CD14-positive monocyte (primary cell): ENCODE data around the gene GNB4. TPM values are rescaled to one million over a fixed set of nuclear protein-coding genes. Genes with fewer than 3 reads are reported as not detected.

Source experiments
- DNase-seq, 3 donors: peaks; one replicate each; pipeline ENCODE4 v3.0.0-alpha.2; 2011 to 2022
- H2AFZ ChIP-seq: 2 replicates; pipeline ENCODE4 v1.6.0; 2012; ENCODE audit warnings: mild to moderate bottlenecking, low read depth, low read length, inconsistent platforms; ENCODE audit not compliant: insufficient read depth, poor library complexity, severe bottlenecking
- H3K27ac ChIP-seq, 2 donors: 1 replicate in 1 of 2; 2 replicates in 1 of 2; pipeline ENCODE4 v1.5.1; 2012 to 2013; ENCODE audit warnings: low read length in 2 of 2, control low read depth in 1 of 2, inconsistent platforms in 1 of 2, low read depth in 1 of 2, mild to moderate bottlenecking in 1 of 2
- H3K27me3 ChIP-seq, 2 donors: one replicate each; pipeline versions ENCODE4 v1.6.0 to v1.6.1; 2011 to 2013; ENCODE audit warnings: low read length in 2 of 2; ENCODE audit not compliant: control insufficient read depth in 2 of 2, insufficient read depth in 2 of 2
- H3K36me3 ChIP-seq, 2 donors: replicated peaks in 1 of 2; 1 replicate in 1 of 2; 2 replicates in 1 of 2; pipeline versions ENCODE4 v1.5.1 to v1.6.1; 2012 to 2013; ENCODE audit warnings: low read length in 2 of 2, control low read depth in 1 of 2, inconsistent platforms in 1 of 2, mild to moderate bottlenecking in 1 of 2; ENCODE audit not compliant: insufficient read depth in 2 of 2, control insufficient read depth in 1 of 2
- H3K4me1 ChIP-seq, 2 donors: 1 replicate in 1 of 2; 2 replicates in 1 of 2; pipeline versions ENCODE4 v1.5.1 to v1.6.1; 2012 to 2013; ENCODE audit warnings: low read length in 2 of 2, control low read depth in 1 of 2, inconsistent platforms in 1 of 2, mild to moderate bottlenecking in 1 of 2, moderate library complexity in 1 of 2; ENCODE audit not compliant: insufficient read depth in 2 of 2, control insufficient read depth in 1 of 2
- H3K4me2 ChIP-seq: replicated peaks from 2 replicates; pipeline ENCODE3; 2012; ENCODE audit warnings: low read length, moderate library complexity, mild to moderate bottlenecking; ENCODE audit not compliant: poor library complexity, severe bottlenecking; ENCODE audit errors: extremely low read depth
- H3K4me3 ChIP-seq, 3 experiments: fragments of 200-600 bp in 1 of 3; sonication (generic) in 1 of 3; replicated peaks in 1 of 3; 1 replicate in 2 of 3; 2 replicates in 1 of 3; pipeline ENCODE4 v1.5.1; 2011 to 2013; ENCODE audit warnings: low read length in 3 of 3, mild to moderate bottlenecking in 3 of 3, control low read depth in 2 of 3, low read depth in 2 of 3, inconsistent platforms in 1 of 3, moderate library complexity in 1 of 3
- H3K79me2 ChIP-seq: 2 replicates; pipeline ENCODE4 v1.6.0; 2012; ENCODE audit warnings: mild to moderate bottlenecking, control low read depth, inconsistent platforms, low read length, moderate library complexity; ENCODE audit not compliant: insufficient read depth
- H3K9ac ChIP-seq: 2 replicates; pipeline ENCODE4 v1.6.0; 2017; ENCODE audit warnings: low read length, mild to moderate bottlenecking; ENCODE audit not compliant: insufficient read depth, poor library complexity, severe bottlenecking
- H3K9me3 ChIP-seq, 2 donors: replicated peaks in 1 of 2; 1 replicate in 1 of 2; 2 replicates in 1 of 2; pipeline versions ENCODE4 v1.5.1 to v1.6.1; 2012 to 2013; ENCODE audit warnings: low read length in 2 of 2, control low read depth in 1 of 2; ENCODE audit not compliant: control insufficient read depth in 1 of 2, insufficient read depth in 1 of 2
- H4K20me1 ChIP-seq: 2 replicates; pipeline ENCODE4 v1.6.0; 2012; ENCODE audit warnings: mild to moderate bottlenecking, low read length, control low read depth, moderate library complexity; ENCODE audit not compliant: insufficient read depth
- H3K27ac Mint-ChIP-seq, 7 donors: one replicate each; pipeline ENCODE4 v1.8.0; 2020; ENCODE audit warnings: mild to moderate bottlenecking in 7 of 7, mixed read lengths in 7 of 7, moderate library complexity in 6 of 7, inconsistent platforms in 2 of 7
- H3K27me3 Mint-ChIP-seq, 3 donors: one replicate each; pipeline ENCODE4 v1.8.0; 2021 to 2022; ENCODE audit warnings: low read depth in 3 of 3, mild to moderate bottlenecking in 3 of 3, mixed read lengths in 3 of 3, moderate library complexity in 3 of 3, inconsistent platforms in 1 of 3
- H3K36me3 Mint-ChIP-seq, 2 donors: one replicate each; pipeline ENCODE4 v1.8.0; 2020; ENCODE audit warnings: mixed read lengths in 2 of 2, inconsistent platforms in 1 of 2, mild to moderate bottlenecking in 1 of 2
- H3K4me1 Mint-ChIP-seq: one replicate; pipeline ENCODE4 v1.8.0; 2020; ENCODE audit warnings: mild to moderate bottlenecking, mixed read lengths
- H3K4me3 Mint-ChIP-seq, 2 donors: one replicate each; pipeline ENCODE4 v1.8.0; 2020; ENCODE audit warnings: mild to moderate bottlenecking in 2 of 2, mixed read lengths in 2 of 2, moderate library complexity in 1 of 2
- H3K9me3 Mint-ChIP-seq, 7 donors: one replicate each; pipeline ENCODE4 v1.8.0; 2020 to 2022; ENCODE audit warnings: mixed read lengths in 7 of 7, mild to moderate bottlenecking in 6 of 7, moderate library complexity in 6 of 7, inconsistent platforms in 2 of 7
- CTCF ChIP-seq: fragments of 200-600 bp; IDR thresholded peaks from one replicate; pipeline ENCODE4 v1.8.0; 2022; ENCODE audit warnings: antibody characterized with exemption, mild to moderate bottlenecking
- WGBS: methylation state at CpG from one replicate; pipeline ENCODE4 v1.1.5; 2013; ENCODE audit warnings: missing lambda C conversion rate; ENCODE audit not compliant: insufficient coverage; 5-methylcytosine and 5-hydroxymethylcytosine counted together
- intact Hi-C, 2 donors: fragments of 100-400 bp; cut with micrococcal nuclease; formaldehyde crosslinking; loops; one replicate each; pipeline versions ENCODE4 v1.15.0 to v1.15.1; 2023
- polyA plus RNA-seq, 3 donors: library from polyadenylated mRNA; depleted of rRNA in 1 of 3; unstranded in 2 of 3; stranded (reverse) in 1 of 3; fragments of 300-500 nt in 2 of 3; fragments of >200 nt in 1 of 3; fragmentation: Illumina TruSeq in 2 of 3; gene quantifications; 1 replicate in 2 of 3; 2 replicates in 1 of 3; pipeline ENCODE4 v1.2.3, GENCODE V29; 2012 to 2021

GNB4 gene
- polyA plus RNA-seq, 3 donors, result 15.4 to 65.1 (median 63.5) TPM

DNA sequence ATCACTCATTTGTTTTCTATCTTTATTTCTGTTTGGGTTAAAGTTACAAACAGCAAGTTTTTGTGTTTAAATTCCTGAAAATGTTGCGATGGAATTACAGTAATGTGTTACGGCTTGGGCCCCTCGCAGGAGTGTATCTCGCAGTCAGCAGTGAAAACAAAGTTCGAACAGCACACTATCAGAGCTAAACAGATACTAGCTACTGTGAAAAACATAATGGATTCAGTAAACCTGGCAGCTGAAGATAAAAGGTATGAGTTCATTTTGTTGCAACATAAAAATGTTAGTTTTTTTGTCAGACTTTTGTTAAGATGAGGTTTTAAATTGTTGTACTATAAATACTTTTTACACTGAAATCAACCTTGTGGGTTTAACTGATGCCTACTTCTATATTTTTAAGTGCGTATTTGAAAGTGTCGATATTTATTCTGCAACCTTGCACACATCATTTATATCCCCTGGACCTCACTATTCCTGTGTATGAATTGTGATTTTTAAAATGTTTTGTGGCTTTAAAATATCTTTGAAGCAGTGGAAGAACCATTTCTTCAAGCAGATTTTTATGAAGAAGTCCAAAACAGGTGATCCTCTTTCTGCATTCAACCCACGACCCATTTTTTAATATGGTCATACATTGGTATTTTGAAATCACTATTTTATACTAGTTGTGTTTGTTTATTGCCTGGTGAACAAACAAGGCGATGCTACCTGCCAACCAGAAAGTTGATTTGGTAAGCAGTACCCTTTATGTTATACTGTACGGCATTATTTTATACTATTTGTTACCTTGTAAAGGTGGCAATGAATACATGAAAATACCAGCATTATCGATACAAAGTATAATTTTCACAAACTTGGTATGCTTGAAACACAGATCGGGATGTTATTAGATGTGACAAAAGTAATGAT is 75.9 kb downstream of the GNB4 start:
- H3K9ac ChIP-seq, result no peak overlapping the region
- Mint-ChIP-seq H3K27ac (no peak overlapping the region), H3K27me3 (peaks cover 0 to 2% (median 0%) of the 10 kb centered on the region in 3 donors), H3K4me3 (no peak overlapping the region), H3K4me1 (no peaks in the 10 kb centered on the region), H3K36me3 (peaks cover 57 to 61% of the 10 kb centered on the region in 2 donors), H3K9me3 (no peaks in the 10 kb centered on the region)
- DNase-seq, result no peak
- H3K4me1 ChIP-seq, result no peaks in the 10 kb centered on the region
- H3K4me3 ChIP-seq, result no peak overlapping the region
- H3K27me3 ChIP-seq, result no peaks in the 10 kb centered on the region
- H3K4me2 ChIP-seq, result no peak overlapping the region
- no peak overlapping the region for H3K27ac ChIP-seq
- no peak overlapping the region for H2AFZ ChIP-seq
- intact Hi-C loops, result no loop called here
- H3K9me3 ChIP-seq, result no peaks in the 10 kb centered on the region
- H3K36me3 ChIP-seq, result peaks cover 59 to 81% of the 10 kb centered on the region in 2 donors
- no peaks in the 10 kb centered on the region for H3K79me2 ChIP-seq
- no peaks in the 10 kb centered on the region for H4K20me1 ChIP-seq
- no CpG with 5 or more reads among the region's 12 CpGs for WGBS
- TF ChIP-seq CTCF, result no peak

DNA sequence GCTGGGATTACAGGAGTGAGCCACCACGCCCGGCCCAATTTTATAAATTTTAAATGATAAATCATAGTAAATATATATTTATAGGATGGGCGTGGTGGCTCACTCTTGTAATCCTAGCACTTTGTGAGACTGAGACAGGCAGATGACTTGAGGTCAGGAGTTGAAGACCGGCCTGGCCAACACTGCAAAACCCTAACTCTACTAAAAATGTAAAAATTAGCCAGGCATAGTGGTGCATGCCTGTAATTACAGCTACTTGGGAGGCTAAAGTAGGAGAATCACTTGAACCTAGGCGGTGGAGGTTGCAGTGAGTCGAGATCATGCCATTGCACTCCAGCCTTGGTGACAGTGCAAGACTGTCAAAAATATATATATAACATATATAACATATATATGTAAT is 77.3 kb downstream of the GNB4 start:
- H3K27me3 ChIP-seq, result no peaks in the 10 kb centered on the region
- Mint-ChIP-seq H3K27me3 (peaks cover 0 to 2% (median 0%) of the 10 kb centered on the region in 3 donors), H3K36me3 (peaks cover 46 to 55% of the 10 kb centered on the region in 2 donors), H3K27ac (peak overlapping the region in 1 of 7 donors; percentile 54), H3K9me3 (no peaks in the 10 kb centered on the region), H3K4me1 (no peaks in the 10 kb centered on the region), H3K4me3 (no peak overlapping the region)
- H3K4me3 ChIP-seq, result no peak overlapping the region
- H4K20me1 ChIP-seq, result no peaks in the 10 kb centered on the region
- no peak overlapping the region for H3K4me2 ChIP-seq
- no peak overlapping the region for H3K9ac ChIP-seq
- no peaks in the 10 kb centered on the region for H3K79me2 ChIP-seq
- WGBS, result no CpG with 5 or more reads among the region's 6 CpGs
- peaks cover 65 to 78% of the 10 kb centered on the region in 2 donors for H3K36me3 ChIP-seq
- DNase-seq, result no peak
- intact Hi-C loops, result no loop called here
- no peak for TF ChIP-seq CTCF
- no peak overlapping the region for H2AFZ ChIP-seq
- H3K27ac ChIP-seq, result no peak overlapping the region
- H3K9me3 ChIP-seq, result no peaks in the 10 kb centered on the region
- no peaks in the 10 kb centered on the region for H3K4me1 ChIP-seq
